Sigmoid colon (tissue), 4 donors: ENCODE results near the gene KCNG2.

Experiments used
- CTCF ChIP-seq, 4 experiments: fragments of 450-650 bp in 3 of 4; fragments of 200-600 bp in 1 of 4; IDR thresholded peaks; one replicate each; pipeline ENCODE4 v1.5.1; 2016 to 2019; ENCODE audit warnings: antibody characterized with exemption in 4 of 4, mild to moderate bottlenecking in 3 of 4, moderate library complexity in 2 of 4
- EP300 ChIP-seq, 4 donors: sonication (generic); formaldehyde crosslinking; IDR thresholded peaks; one replicate each; pipeline ENCODE4 v1.6.1; 2017; ENCODE audit warnings: antibody characterized with exemption in 4 of 4
- POLR2A ChIP-seq, 2 donors: fragments of 450-650 bp; IDR thresholded peaks; one replicate each; pipeline ENCODE4 v1.6.1; 2016; ENCODE audit warnings: antibody characterized with exemption in 2 of 2, mild to moderate bottlenecking in 2 of 2, moderate library complexity in 2 of 2

GRCh38 chr18:79931475-79931874 lies 133.7 kb downstream of the KCNG2 start:
- TF ChIP-seq CTCF (IDR thresholded peaks at IDR 0.05): no peak
- TF ChIP-seq EP300 (IDR thresholded peaks at IDR 0.05): no peak
- no peak for TF ChIP-seq POLR2A (IDR thresholded peaks at IDR 0.05)
